ENCODE results near the gene ZPBP2. TPM values are rescaled to one million over a fixed set of nuclear protein-coding genes. Genes with fewer than 3 reads are reported as not detected.

The ZPBP2 gene
- total and polyA plus RNA-seq, 2 donors (not counting 1 experiment from before 2014, with no cell fraction given), result not detected

DNA sequence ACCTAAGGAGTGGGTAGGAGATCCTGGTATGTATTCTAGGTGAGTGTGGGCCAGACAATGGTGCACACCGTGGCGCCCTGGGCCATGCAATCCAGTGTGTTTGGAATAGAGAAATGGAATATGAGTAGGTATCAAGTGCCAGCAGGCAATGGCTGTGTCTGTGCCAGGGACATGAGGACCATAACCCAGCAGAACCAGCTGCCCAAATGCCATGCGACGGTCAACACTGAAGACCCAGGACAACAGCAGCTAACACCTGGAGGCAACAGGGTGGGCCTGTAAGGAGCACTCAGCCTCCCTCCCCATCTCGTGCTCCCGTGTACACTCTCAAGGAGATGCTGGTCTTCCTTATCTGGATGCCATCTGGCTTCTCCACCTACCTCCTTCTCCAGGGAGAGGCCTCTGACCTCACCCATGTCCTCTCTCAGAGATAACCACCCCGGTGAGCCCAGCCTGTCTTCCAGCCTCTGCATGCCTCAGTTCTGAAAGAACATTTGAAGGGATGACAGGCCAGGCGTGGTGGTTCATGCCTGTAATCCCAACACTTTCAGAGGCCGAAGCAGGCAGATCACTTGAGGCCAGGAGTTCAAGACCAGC is 51.2 kb downstream of the ZPBP2 start:
- H3K79me2 ChIP-seq (ENCODE audit: control insufficient read depth, insufficient read depth, low read length), result peaks cover 5% of the 10 kb centered on the region
- no peaks in the 10 kb centered on the region for H3K9me3 ChIP-seq (ENCODE audit: control insufficient read depth, insufficient read depth, low read depth, low read length)
- H3K4me2 ChIP-seq (ENCODE audit: extremely low read depth, insufficient read depth, low read length), result no peak overlapping the region
- DNase-seq (ENCODE audit: low read depth in 2 of 2), result no peak
- H3K27me3 ChIP-seq (ENCODE audit: control insufficient read depth, insufficient read depth, low read length), result no peaks in the 10 kb centered on the region
- peaks cover 3% of the 10 kb centered on the region for H3K4me1 ChIP-seq (ENCODE audit: control insufficient read depth, extremely low read depth, insufficient read depth, low read length)
- no peak overlapping the region for H2AFZ ChIP-seq (ENCODE audit: low read length)
- H4K20me1 ChIP-seq (ENCODE audit: control insufficient read depth, extremely low read depth, insufficient read depth, low read length), result no peaks in the 10 kb centered on the region
- peaks cover 23% of the 10 kb centered on the region for H3K36me3 ChIP-seq (ENCODE audit: control insufficient read depth, insufficient read depth, low read length)
- no peak for TF ChIP-seq CTCF (conservative IDR thresholded peaks at IDR 0.05 in 1 of 2, IDR thresholded peaks at IDR 0.05 in 1 of 2; ENCODE audit: low read depth in 1 of 2, low read length in 2 of 2)
- no peak for TF ChIP-seq EZH2 (IDR thresholded peaks at IDR 0.05; ENCODE audit: low read length, missing control alignments)
- H3K9ac ChIP-seq (ENCODE audit: insufficient read depth, low read length), result no peak overlapping the region
- no peak overlapping the region for H3K27ac ChIP-seq (ENCODE audit: insufficient read depth, low read length)
- H3K4me3 ChIP-seq (replicated peaks in 1 of 4; ENCODE audit: control extremely low read depth in 1 of 4, insufficient read depth in 1 of 4, low read depth in 3 of 4, low read length in 4 of 4), result no peak overlapping the region

- Histone ChIP-seq H3K4me3 (replicated peaks in 1 of 4; ENCODE audit: control extremely low read depth in 1 of 4, insufficient read depth in 1 of 4, low read depth in 3 of 4, low read length in 4 of 4) (no peak overlapping the region), H3K9ac (ENCODE audit: insufficient read depth, low read length) (no peak overlapping the region), H3K27ac (ENCODE audit: insufficient read depth, low read length) (no peak overlapping the region), H3K27me3 (ENCODE audit: control insufficient read depth, insufficient read depth, low read length) (no peaks in the 10 kb centered on the region), H3K9me3 (ENCODE audit: control insufficient read depth, insufficient read depth, low read depth, low read length) (no peaks in the 10 kb centered on the region), H3K4me2 (ENCODE audit: extremely low read depth, insufficient read depth, low read length) (no peak overlapping the region), H4K20me1 (ENCODE audit: control insufficient read depth, extremely low read depth, insufficient read depth, low read length) (no peaks in the 10 kb centered on the region), H3K36me3 (ENCODE audit: control insufficient read depth, insufficient read depth, low read length) (peaks cover 23% of the 10 kb centered on the region), H2AFZ (ENCODE audit: low read length) (no peak overlapping the region), H3K79me2 (ENCODE audit: control insufficient read depth, insufficient read depth, low read length) (peaks cover 16% of the 10 kb centered on the region), H3K4me1 (ENCODE audit: control insufficient read depth, extremely low read depth, insufficient read depth, low read length) (peaks cover 13% of the 10 kb centered on the region)
- no peak for DNase-seq (ENCODE audit: low read depth in 2 of 2)
- no peak for TF ChIP-seq EZH2 (IDR thresholded peaks at IDR 0.05; ENCODE audit: low read length, missing control alignments)
- TF ChIP-seq CTCF (conservative IDR thresholded peaks at IDR 0.05 in 1 of 2, IDR thresholded peaks at IDR 0.05 in 1 of 2; ENCODE audit: low read depth in 1 of 2, low read length in 2 of 2), result no peak
Measured at GRCh38 chr17:39920218-39921210, 52.5 kb downstream of the ZPBP2 start.

DNA sequence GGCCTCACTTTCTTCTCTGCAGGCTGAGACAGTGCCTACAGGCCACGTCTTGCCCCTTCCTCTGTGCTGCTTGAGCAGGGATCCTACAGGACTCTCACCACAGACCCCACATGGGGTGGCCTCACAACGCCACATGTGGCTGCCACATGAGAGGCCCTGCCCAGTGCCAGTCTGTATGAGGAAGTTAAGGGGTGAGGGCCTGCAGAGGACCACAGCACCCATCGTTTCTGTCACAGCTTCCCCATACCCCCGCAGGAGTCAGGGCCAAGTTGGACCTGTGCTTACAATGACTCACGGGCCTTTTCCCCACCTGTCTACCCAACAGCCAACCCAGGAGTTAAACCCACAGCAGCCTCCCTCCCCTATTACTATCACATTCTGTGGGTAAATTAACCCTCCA is 53.3 kb downstream of the ZPBP2 start:
- Histone ChIP-seq H3K4me3 (replicated peaks in 1 of 4; ENCODE audit: control extremely low read depth in 1 of 4, insufficient read depth in 1 of 4, low read depth in 3 of 4, low read length in 4 of 4) (no peak overlapping the region), H3K4me1 (ENCODE audit: control insufficient read depth, extremely low read depth, insufficient read depth, low read length) (peaks cover 17% of the 10 kb centered on the region), H3K27ac (ENCODE audit: insufficient read depth, low read length) (no peak overlapping the region), H3K27me3 (ENCODE audit: control insufficient read depth, insufficient read depth, low read length) (no peaks in the 10 kb centered on the region), H3K9ac (ENCODE audit: insufficient read depth, low read length) (no peak overlapping the region), H3K36me3 (ENCODE audit: control insufficient read depth, insufficient read depth, low read length) (peaks cover 23% of the 10 kb centered on the region), H4K20me1 (ENCODE audit: control insufficient read depth, extremely low read depth, insufficient read depth, low read length) (no peaks in the 10 kb centered on the region), H3K4me2 (ENCODE audit: extremely low read depth, insufficient read depth, low read length) (no peak overlapping the region), H2AFZ (ENCODE audit: low read length) (no peak overlapping the region), H3K79me2 (ENCODE audit: control insufficient read depth, insufficient read depth, low read length) (peaks cover 24% of the 10 kb centered on the region), H3K9me3 (ENCODE audit: control insufficient read depth, insufficient read depth, low read depth, low read length) (no peaks in the 10 kb centered on the region)
- DNase-seq (ENCODE audit: low read depth in 2 of 2), result no peak
- TF ChIP-seq CTCF (conservative IDR thresholded peaks at IDR 0.05 in 1 of 2, IDR thresholded peaks at IDR 0.05 in 1 of 2; ENCODE audit: low read depth in 1 of 2, low read length in 2 of 2), result no peak
- no peak for TF ChIP-seq EZH2 (IDR thresholded peaks at IDR 0.05; ENCODE audit: low read length, missing control alignments)

Data from fibroblast of lung (primary cell).